Endodermal cell (in vitro differentiated cells): ENCODE results near the gene CCDC83. TPM values are rescaled to one million over a fixed set of nuclear protein-coding genes. Genes with fewer than 3 reads are reported as not detected.

Experiments
- DNase-seq: peaks from one replicate; pipeline ENCODE4 v3.0.0-alpha.2; 2017
- H3K27ac ChIP-seq: 2 replicates; pipeline ENCODE4 v1.5.1; 2013; ENCODE audit warnings: mild to moderate bottlenecking, low read depth, low read length, moderate library complexity
- H3K27me3 ChIP-seq: 2 replicates; pipeline ENCODE4 v1.6.1; 2013; ENCODE audit warnings: mild to moderate bottlenecking, low read length, moderate library complexity; ENCODE audit not compliant: insufficient read depth, control insufficient read depth, poor library complexity, severe bottlenecking
- H3K36me3 ChIP-seq: 2 replicates; pipeline ENCODE4 v1.7.0; 2013; ENCODE audit warnings: mild to moderate bottlenecking, low read length, moderate library complexity; ENCODE audit not compliant: control insufficient read depth, insufficient read depth
- H3K4me1 ChIP-seq: one replicate; pipeline ENCODE4 v1.7.0; 2013; ENCODE audit warnings: low read length; ENCODE audit not compliant: control insufficient read depth, insufficient read depth
- H3K4me3 ChIP-seq: 2 replicates; pipeline ENCODE4 v1.5.1; 2013; ENCODE audit warnings: mild to moderate bottlenecking, low read length, moderate library complexity
- H3K9ac ChIP-seq: 2 replicates; pipeline ENCODE4 v1.6.1; 2013; ENCODE audit warnings: mild to moderate bottlenecking, low read length, moderate library complexity; ENCODE audit not compliant: poor library complexity, severe bottlenecking; ENCODE audit errors: extremely low read depth
- H3K9me3 ChIP-seq: 2 replicates; pipeline ENCODE4 v1.6.1; 2013; ENCODE audit warnings: mild to moderate bottlenecking, low read length, moderate library complexity; ENCODE audit not compliant: control insufficient read depth
- H3K27ac Mint-ChIP-seq: 2 replicates; pipeline ENCODE4 v1.8.0; 2020; ENCODE audit warnings: mixed read lengths
- H3K27me3 Mint-ChIP-seq: 2 replicates; pipeline ENCODE4 v1.8.0; 2021; ENCODE audit warnings: mild to moderate bottlenecking, mixed read lengths; ENCODE audit not compliant: insufficient read depth
- H3K36me3 Mint-ChIP-seq: 2 replicates; pipeline ENCODE4 v1.8.0; 2020; ENCODE audit warnings: low read depth, mixed read lengths
- H3K4me1 Mint-ChIP-seq: 2 replicates; pipeline ENCODE4 v1.8.0; 2020; ENCODE audit warnings: mixed read lengths
- H3K4me3 Mint-ChIP-seq: 2 replicates; pipeline ENCODE4 v1.8.0; 2020; ENCODE audit warnings: mild to moderate bottlenecking, moderate library complexity, mixed read lengths
- H3K9me3 Mint-ChIP-seq: 2 replicates; pipeline ENCODE4 v1.8.0; 2020; ENCODE audit warnings: mild to moderate bottlenecking, mixed read lengths
- WGBS, 2 experiments: methylation state at CpG; one replicate each; pipeline versions ENCODE4 v1.1.5 to v1.1.7; 2013; ENCODE audit warnings: missing lambda C conversion rate in 2 of 2, mixed read lengths in 1 of 2; ENCODE audit not compliant: insufficient coverage in 1 of 2, insufficient read length in 1 of 2; 5-methylcytosine and 5-hydroxymethylcytosine counted together
- total RNA-seq, 2 donors: library from RNA; stranded (reverse); fragmentation: NEBNext Ultra II Directional in 1 of 2; extraction: Animal tissue kit (Norgen Biotek cat#: 25700) in 1 of 2; gene quantifications; 2 replicates in 1 of 2; 3 replicates in 1 of 2; pipeline ENCODE4 v1.2.1, GENCODE V29; 2021
- TF ChIP-seq, protein P1 (sequence below): fragments of 200-600 bp; sonication (generic); conservative IDR thresholded peaks from 2 replicates; pipeline ENCODE4 v1.5.0; 2021; ENCODE audit warnings: antibody characterized with exemption, mild to moderate bottlenecking

CCDC83 gene
- total RNA-seq, 2 donors from 2014 or later, result not detected

DNA sequence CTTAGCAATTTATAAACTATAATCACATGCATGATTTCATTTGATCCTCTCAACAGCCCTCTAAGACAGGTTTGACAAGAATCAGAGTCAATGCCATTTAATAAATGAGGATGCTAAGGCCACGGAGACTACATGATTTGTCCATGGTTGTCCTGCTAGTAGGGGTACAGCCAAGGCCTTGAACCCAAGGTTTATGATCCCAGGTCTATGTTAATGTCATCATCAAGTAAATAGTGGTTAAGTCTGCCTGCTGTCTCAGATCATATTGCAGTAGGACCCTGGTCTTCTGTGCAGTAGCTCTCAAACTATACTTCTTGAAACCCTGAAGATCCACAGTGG is 26.6 kb upstream of the CCDC83 start:
- H3K36me3 Mint-ChIP-seq, result no peaks in the 10 kb centered on the region
- no peaks in the 10 kb centered on the region for H3K9me3 Mint-ChIP-seq
- H3K27ac Mint-ChIP-seq, result no peak overlapping the region
- peaks cover 5% of the 10 kb centered on the region for H3K27me3 ChIP-seq
- no peak overlapping the region for H3K27ac ChIP-seq
- no peaks in the 10 kb centered on the region for H3K9me3 ChIP-seq
- H3K9ac ChIP-seq, result no peak overlapping the region
- no peak overlapping the region for H3K4me3 Mint-ChIP-seq
- peaks cover 9% of the 10 kb centered on the region for H3K4me1 Mint-ChIP-seq
- no peaks in the 10 kb centered on the region for H3K4me1 ChIP-seq
- DNase-seq, result no peak
- H3K4me3 ChIP-seq, result no peak overlapping the region
- TF ChIP-seq, protein P1, sequence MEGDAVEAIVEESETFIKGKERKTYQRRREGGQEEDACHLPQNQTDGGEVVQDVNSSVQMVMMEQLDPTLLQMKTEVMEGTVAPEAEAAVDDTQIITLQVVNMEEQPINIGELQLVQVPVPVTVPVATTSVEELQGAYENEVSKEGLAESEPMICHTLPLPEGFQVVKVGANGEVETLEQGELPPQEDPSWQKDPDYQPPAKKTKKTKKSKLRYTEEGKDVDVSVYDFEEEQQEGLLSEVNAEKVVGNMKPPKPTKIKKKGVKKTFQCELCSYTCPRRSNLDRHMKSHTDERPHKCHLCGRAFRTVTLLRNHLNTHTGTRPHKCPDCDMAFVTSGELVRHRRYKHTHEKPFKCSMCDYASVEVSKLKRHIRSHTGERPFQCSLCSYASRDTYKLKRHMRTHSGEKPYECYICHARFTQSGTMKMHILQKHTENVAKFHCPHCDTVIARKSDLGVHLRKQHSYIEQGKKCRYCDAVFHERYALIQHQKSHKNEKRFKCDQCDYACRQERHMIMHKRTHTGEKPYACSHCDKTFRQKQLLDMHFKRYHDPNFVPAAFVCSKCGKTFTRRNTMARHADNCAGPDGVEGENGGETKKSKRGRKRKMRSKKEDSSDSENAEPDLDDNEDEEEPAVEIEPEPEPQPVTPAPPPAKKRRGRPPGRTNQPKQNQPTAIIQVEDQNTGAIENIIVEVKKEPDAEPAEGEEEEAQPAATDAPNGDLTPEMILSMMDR, result no peak
- no peaks in the 10 kb centered on the region for H3K36me3 ChIP-seq
- WGBS, 2 experiments, result 90% methylated on average over 1 of the region's 1 CpG; no CpG with 5 or more reads in 1 of the 2 experiments
- peaks cover 11% of the 10 kb centered on the region for H3K27me3 Mint-ChIP-seq

GRCh38 chr11:85829172-85829571 is 26.0 kb upstream of the CCDC83 start:
- Histone ChIP-seq H3K36me3 (no peaks in the 10 kb centered on the region), H3K9me3 (no peaks in the 10 kb centered on the region), H3K4me1 (no peaks in the 10 kb centered on the region), H3K27me3 (peaks cover 5% of the 10 kb centered on the region), H3K27ac (no peak overlapping the region), H3K4me3 (no peak overlapping the region), H3K9ac (no peak overlapping the region)
- no peak for DNase-seq
- H3K36me3 Mint-ChIP-seq, result no peaks in the 10 kb centered on the region
- no peaks in the 10 kb centered on the region for H3K9me3 Mint-ChIP-seq
- H3K4me3 Mint-ChIP-seq, result no peak overlapping the region
- H3K27ac Mint-ChIP-seq, result no peak overlapping the region
- H3K4me1 Mint-ChIP-seq, result peaks cover 9% of the 10 kb centered on the region
- peaks cover 11% of the 10 kb centered on the region for H3K27me3 Mint-ChIP-seq
- TF ChIP-seq, protein P1, result no peak
- WGBS, 2 experiments, result 97 to 100% methylated on average over 2 of the region's 2 CpGs

DNA sequence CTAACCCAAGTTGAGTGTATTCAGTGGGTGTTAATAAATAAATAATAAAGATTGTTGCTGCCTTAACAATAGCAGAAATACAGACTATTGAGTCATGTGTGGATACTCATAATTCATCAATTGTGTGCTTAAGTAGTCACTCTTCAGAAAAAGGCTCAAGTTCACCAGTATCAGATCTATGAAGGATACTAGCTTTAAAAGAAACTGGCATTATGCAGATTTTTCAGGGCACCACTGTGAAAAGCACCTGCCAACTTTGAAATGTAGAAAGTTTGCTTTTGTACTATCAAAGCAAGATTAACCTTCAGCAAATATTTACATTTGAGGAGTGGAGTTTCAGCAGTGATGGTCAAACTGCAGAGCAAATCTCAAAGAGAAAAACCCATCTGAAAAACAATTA is 24.1 kb upstream of the CCDC83 start:
- Histone ChIP-seq H3K4me1 (no peaks in the 10 kb centered on the region), H3K27ac (no peak overlapping the region), H3K27me3 (peaks cover 5% of the 10 kb centered on the region), H3K36me3 (no peaks in the 10 kb centered on the region), H3K9me3 (peaks cover 7% of the 10 kb centered on the region), H3K9ac (no peak overlapping the region), H3K4me3 (no peak overlapping the region)
- no peak overlapping the region for H3K27ac Mint-ChIP-seq
- H3K4me1 Mint-ChIP-seq, result peaks cover 9% of the 10 kb centered on the region
- TF ChIP-seq, protein P1, result no peak
- no peak for DNase-seq
- peaks cover 4% of the 10 kb centered on the region for H3K9me3 Mint-ChIP-seq
- no peak overlapping the region for H3K4me3 Mint-ChIP-seq
- H3K36me3 Mint-ChIP-seq, result no peaks in the 10 kb centered on the region
- H3K27me3 Mint-ChIP-seq, result peaks cover 11% of the 10 kb centered on the region
